Measurements from ENCODE around the gene CHPT1. TPM values are rescaled to one million over a fixed set of nuclear protein-coding genes. Genes with fewer than 3 reads are reported as not detected.

The CHPT1 gene
- total and polyA plus RNA-seq, 3 donors from 2014 or later: 150 to 267 (median 154) TPM

GRCh38 chr12:101700299-101700820 is 2.9 kb downstream of the CHPT1 start:
- no peaks in the 10 kb centered on the region for H3K27me3 ChIP-seq
- H3K9me3 ChIP-seq: no peaks in the 10 kb centered on the region
- H3K27ac ChIP-seq: no peak overlapping the region
- H3K4me3 ChIP-seq: no peak overlapping the region
- intact Hi-C loops (cut with DNase I; ENCODE audit: low total_unique reads): no loop called here
- no peaks in the 10 kb centered on the region for H3K36me3 ChIP-seq (ENCODE audit: low read depth, missing control alignments)
- TF ChIP-seq, protein P1, sequence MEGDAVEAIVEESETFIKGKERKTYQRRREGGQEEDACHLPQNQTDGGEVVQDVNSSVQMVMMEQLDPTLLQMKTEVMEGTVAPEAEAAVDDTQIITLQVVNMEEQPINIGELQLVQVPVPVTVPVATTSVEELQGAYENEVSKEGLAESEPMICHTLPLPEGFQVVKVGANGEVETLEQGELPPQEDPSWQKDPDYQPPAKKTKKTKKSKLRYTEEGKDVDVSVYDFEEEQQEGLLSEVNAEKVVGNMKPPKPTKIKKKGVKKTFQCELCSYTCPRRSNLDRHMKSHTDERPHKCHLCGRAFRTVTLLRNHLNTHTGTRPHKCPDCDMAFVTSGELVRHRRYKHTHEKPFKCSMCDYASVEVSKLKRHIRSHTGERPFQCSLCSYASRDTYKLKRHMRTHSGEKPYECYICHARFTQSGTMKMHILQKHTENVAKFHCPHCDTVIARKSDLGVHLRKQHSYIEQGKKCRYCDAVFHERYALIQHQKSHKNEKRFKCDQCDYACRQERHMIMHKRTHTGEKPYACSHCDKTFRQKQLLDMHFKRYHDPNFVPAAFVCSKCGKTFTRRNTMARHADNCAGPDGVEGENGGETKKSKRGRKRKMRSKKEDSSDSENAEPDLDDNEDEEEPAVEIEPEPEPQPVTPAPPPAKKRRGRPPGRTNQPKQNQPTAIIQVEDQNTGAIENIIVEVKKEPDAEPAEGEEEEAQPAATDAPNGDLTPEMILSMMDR (IDR thresholded peaks at IDR 0.05): no peak
- H3K4me1 ChIP-seq: peaks cover 13% of the 10 kb centered on the region
- WGBS, 2 donors: 79 to 86% methylated on average over 2 of the region's 2 CpGs
- DNase-seq: no peak

- intact Hi-C loops (cut with DNase I; ENCODE audit: low total_unique reads): no loop called here
- WGBS, 2 donors: 74 to 91% methylated on average over 3 of the region's 3 CpGs
- Histone ChIP-seq H3K4me3 (no peak overlapping the region), H3K36me3 (ENCODE audit: low read depth, missing control alignments) (no peaks in the 10 kb centered on the region), H3K27ac (no peak overlapping the region), H3K4me1 (peaks cover 5% of the 10 kb centered on the region), H3K9me3 (no peaks in the 10 kb centered on the region), H3K27me3 (no peaks in the 10 kb centered on the region)
- DNase-seq: no peak
- no peak for TF ChIP-seq POLR2A (IDR thresholded peaks at IDR 0.05)
- TF ChIP-seq, protein P1 (IDR thresholded peaks at IDR 0.05): no peak
These were observed 6.0 kb downstream of the CHPT1 start for GRCh38 chr12:101703487-101703886.

DNA sequence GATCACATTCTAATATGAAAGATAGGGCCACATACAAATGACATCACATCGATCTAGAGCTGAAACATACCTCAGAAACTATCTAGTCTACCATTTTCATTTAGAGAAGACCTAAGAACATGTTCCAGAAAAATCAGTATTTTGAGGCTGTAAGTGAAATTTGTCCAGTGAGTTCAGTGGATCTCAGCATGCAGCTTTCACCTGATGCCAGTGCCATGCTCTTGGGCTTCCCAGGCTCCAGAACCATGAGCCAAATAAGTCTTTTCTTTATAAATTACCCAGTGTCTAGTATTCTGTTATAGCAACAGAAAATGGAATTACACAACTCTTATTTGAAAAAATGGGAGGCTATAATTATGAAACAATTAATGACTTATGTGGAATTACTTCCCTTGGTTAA is 9.0 kb downstream of the CHPT1 start:
- H3K4me3 ChIP-seq: no peak overlapping the region
- no peaks in the 10 kb centered on the region for H3K9me3 ChIP-seq
- no peak overlapping the region for H3K27ac ChIP-seq
- no peaks in the 10 kb centered on the region for H3K36me3 ChIP-seq (ENCODE audit: low read depth, missing control alignments)
- intact Hi-C loops (cut with DNase I; ENCODE audit: low total_unique reads): no loop called here
- TF ChIP-seq, protein P1 (IDR thresholded peaks at IDR 0.05): no peak
- TF ChIP-seq POLR2A (IDR thresholded peaks at IDR 0.05): no peak
- 88 to 100% methylated on average over 1 of the region's 1 CpG for WGBS, 2 donors
- no peak for DNase-seq
- H3K4me1 ChIP-seq: peaks cover 5% of the 10 kb centered on the region
- H3K27me3 ChIP-seq: no peaks in the 10 kb centered on the region

DNA sequence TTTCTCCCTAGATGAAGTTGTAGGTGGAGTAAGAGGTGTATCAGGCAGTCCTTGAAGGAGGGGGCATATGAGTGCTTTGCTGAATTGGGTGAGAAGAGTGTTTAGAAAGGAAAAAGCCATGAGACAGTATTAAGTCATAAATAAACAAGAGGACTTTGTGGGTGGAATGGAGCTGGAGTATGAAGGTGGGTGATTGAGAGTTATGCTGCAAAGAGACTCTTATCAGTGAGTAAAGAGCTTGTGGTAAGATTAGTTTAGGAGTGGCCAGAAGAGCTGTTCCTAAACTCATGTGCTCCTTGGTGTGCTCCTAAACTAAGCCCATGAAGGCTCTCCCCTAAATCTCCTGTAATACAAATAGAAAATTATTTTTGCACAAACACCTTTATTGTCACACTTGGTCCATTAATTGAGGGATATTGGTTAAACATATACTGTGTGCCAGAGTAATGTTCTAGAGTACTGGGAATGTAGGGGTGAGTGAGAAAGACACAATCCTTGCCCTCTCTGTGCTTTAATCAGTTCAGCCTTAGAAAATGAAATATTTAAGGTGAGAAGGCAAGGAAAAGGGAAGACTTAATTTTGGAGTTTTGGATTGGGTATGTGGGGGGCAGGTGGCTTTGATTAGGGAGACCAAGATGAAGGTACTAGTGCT is 9.8 kb downstream of the CHPT1 start:
- DNase-seq: no peak
- Histone ChIP-seq H3K36me3 (ENCODE audit: low read depth, missing control alignments) (no peaks in the 10 kb centered on the region), H3K27me3 (no peaks in the 10 kb centered on the region), H3K4me1 (peaks cover 2% of the 10 kb centered on the region), H3K9me3 (no peaks in the 10 kb centered on the region), H3K4me3 (no peak overlapping the region), H3K27ac (no peak overlapping the region)
- intact Hi-C loops (cut with DNase I; ENCODE audit: low total_unique reads): no loop called here
- TF ChIP-seq POLR2A (IDR thresholded peaks at IDR 0.05): no peak
- TF ChIP-seq, protein P1 (IDR thresholded peaks at IDR 0.05): no peak

DNA sequence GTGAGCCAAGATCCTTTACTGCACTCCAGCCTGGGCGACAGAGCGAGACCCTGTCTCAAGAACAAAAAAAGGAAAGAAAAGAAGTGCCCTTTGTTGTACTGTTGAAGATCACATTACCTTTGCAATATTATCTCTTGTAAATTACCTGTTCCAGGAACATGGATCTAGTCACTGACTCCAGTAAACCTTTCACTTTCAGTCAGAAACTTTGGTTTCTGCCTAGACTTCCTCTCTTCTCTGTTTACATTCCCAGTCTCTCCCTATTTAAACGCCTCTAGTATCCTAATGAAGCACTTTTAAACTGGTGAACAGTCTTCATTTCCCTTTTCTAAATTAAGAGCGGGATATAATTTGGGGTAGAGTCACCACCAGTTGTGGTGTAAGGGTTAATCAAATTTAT is 12.8 kb downstream of the CHPT1 start:
- H3K27me3 ChIP-seq: no peaks in the 10 kb centered on the region
- H3K4me1 ChIP-seq: peaks cover 12% of the 10 kb centered on the region
- intact Hi-C loops (cut with DNase I; ENCODE audit: low total_unique reads): no loop called here
- H3K9me3 ChIP-seq: no peaks in the 10 kb centered on the region
- no peak overlapping the region for H3K4me3 ChIP-seq
- no peaks in the 10 kb centered on the region for H3K36me3 ChIP-seq (ENCODE audit: low read depth, missing control alignments)
- TF ChIP-seq, protein P1 (IDR thresholded peaks at IDR 0.05): no peak
- no peak for TF ChIP-seq POLR2A (IDR thresholded peaks at IDR 0.05)
- 83 to 90% methylated on average over 4 of the region's 4 CpGs for WGBS, 2 donors
- no peak for DNase-seq
- no peak overlapping the region for H3K27ac ChIP-seq
